Endothelial cell of umbilical vein (primary cell): ENCODE measurements around the gene LSM14B.

Source experiments
- EZH2 ChIP-seq: IDR thresholded peaks from 2 replicates; pipeline ENCODE4 v1.6.1; 2012; ENCODE audit warnings: borderline replicate concordance, low read depth, mild to moderate bottlenecking, moderate library complexity, low read length, inconsistent platforms; ENCODE audit not compliant: severe bottlenecking
- POLR2A ChIP-seq: IDR thresholded peaks from 2 replicates; pipeline ENCODE4 v1.6.1; 2012; ENCODE audit warnings: low read depth, mild to moderate bottlenecking, control low read depth, low read length
- TF ChIP-seq, protein P1 (sequence below), 2 donors: IDR thresholded peaks; 1 replicate in 1 of 2; 2 replicates in 1 of 2; pipeline ENCODE4 v1.5.1; 2011; ENCODE audit warnings: low read length in 2 of 2, mild to moderate bottlenecking in 2 of 2, moderate library complexity in 2 of 2, control low read depth in 1 of 2, inconsistent platforms in 1 of 2, low read depth in 1 of 2; ENCODE audit not compliant: insufficient read depth in 1 of 2; ENCODE audit errors: extremely low read depth in 1 of 2
- TF ChIP-seq, protein P2 (sequence below): IDR thresholded peaks from 2 replicates; pipeline ENCODE4 v1.6.1; 2011; ENCODE audit not compliant: insufficient read depth, insufficient read length

DNA sequence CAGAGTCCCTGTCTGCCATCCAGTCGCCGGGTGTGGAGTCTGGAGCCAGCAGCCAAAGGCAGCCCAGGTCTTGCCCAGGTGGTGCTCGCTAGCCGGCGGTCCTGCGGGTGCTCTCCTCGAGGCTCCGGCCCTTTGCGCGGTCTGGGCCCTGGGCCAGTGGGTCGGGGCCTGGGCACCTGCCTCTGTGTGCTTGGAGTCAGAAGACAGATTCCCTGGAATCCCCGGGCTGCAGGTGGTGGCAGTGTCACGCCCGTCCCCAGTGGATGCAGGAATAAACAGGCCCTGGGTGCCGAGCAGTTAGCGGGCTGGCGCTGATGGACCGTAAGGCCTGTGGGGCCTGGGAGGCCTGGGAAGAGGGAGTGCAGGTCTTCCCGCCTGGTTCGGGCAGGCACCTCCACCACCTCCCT is 26.6 kb downstream of the LSM14B start:
- TF ChIP-seq, protein P1, sequence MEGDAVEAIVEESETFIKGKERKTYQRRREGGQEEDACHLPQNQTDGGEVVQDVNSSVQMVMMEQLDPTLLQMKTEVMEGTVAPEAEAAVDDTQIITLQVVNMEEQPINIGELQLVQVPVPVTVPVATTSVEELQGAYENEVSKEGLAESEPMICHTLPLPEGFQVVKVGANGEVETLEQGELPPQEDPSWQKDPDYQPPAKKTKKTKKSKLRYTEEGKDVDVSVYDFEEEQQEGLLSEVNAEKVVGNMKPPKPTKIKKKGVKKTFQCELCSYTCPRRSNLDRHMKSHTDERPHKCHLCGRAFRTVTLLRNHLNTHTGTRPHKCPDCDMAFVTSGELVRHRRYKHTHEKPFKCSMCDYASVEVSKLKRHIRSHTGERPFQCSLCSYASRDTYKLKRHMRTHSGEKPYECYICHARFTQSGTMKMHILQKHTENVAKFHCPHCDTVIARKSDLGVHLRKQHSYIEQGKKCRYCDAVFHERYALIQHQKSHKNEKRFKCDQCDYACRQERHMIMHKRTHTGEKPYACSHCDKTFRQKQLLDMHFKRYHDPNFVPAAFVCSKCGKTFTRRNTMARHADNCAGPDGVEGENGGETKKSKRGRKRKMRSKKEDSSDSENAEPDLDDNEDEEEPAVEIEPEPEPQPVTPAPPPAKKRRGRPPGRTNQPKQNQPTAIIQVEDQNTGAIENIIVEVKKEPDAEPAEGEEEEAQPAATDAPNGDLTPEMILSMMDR (IDR thresholded peaks at IDR 0.05; ENCODE audit: extremely low read depth in 1 of 2, insufficient read depth in 1 of 2, low read depth in 1 of 2, low read length in 2 of 2), result no peak
- TF ChIP-seq POLR2A (no peak), EZH2 (no peak)
- TF ChIP-seq, protein P2, sequence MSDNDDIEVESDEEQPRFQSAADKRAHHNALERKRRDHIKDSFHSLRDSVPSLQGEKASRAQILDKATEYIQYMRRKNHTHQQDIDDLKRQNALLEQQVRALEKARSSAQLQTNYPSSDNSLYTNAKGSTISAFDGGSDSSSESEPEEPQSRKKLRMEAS, result no peak
